B cell (primary cell): ENCODE data around the gene ST6GALNAC5. TPM values are rescaled to one million over a fixed set of nuclear protein-coding genes. Genes with fewer than 3 reads are reported as not detected.

Experiments used
- ATAC-seq: fragments of 200-7000 bp; cut with Tn5 transposase; one replicate; pipeline ENCODE4 v1.10.0; 2021; ENCODE audit warnings: low read depth, mild to moderate bottlenecking, moderate number of reproducible peaks, moderate library complexity
- CTCF ChIA-PET: fragments of 350-600 bp; sonication (Branson Sonifier 250); formaldehyde crosslinking; loops from one replicate; lab custom pipeline; 2021; ENCODE audit warnings: antibody characterized with exemption, inconsistent platforms; lab: Charles Lee
- POLR2A ChIA-PET: fragments of 350-600 bp; sonication (Branson Sonifier 250); formaldehyde crosslinking; loops from one replicate; lab custom pipeline; 2021; ENCODE audit warnings: antibody characterized with exemption; lab: Charles Lee
- DNase-seq: peaks from one replicate; pipeline ENCODE4 v3.0.0; 2013
- H2AFZ ChIP-seq: 2 replicates; pipeline ENCODE4 v1.6.1; 2012; ENCODE audit warnings: mild to moderate bottlenecking, low read depth, low read length; ENCODE audit not compliant: insufficient read depth, poor library complexity, severe bottlenecking
- H3K27ac ChIP-seq, 2 donors: 1 replicate in 1 of 2; 2 replicates in 1 of 2; pipeline ENCODE4 v1.5.1; 2012 to 2013; ENCODE audit warnings: low read length in 2 of 2, mild to moderate bottlenecking in 2 of 2, moderate library complexity in 1 of 2
- H3K27me3 ChIP-seq, 4 experiments: fragments of 200-600 bp in 1 of 4; sonication (generic) in 1 of 4; replicated peaks in 1 of 4; 1 replicate in 2 of 4; 2 replicates in 2 of 4; pipeline versions ENCODE4 v1.6.1 to v1.7.0; 2013 to 2016; ENCODE audit warnings: low read length in 3 of 4, mild to moderate bottlenecking in 2 of 4, mixed read lengths in 1 of 4, moderate library complexity in 1 of 4; ENCODE audit not compliant: insufficient read depth in 4 of 4, control insufficient read depth in 3 of 4; ENCODE audit errors: control extremely low read depth in 1 of 4
- H3K36me3 ChIP-seq, 2 experiments: replicated peaks in 1 of 2; 1 replicate in 1 of 2; 2 replicates in 1 of 2; pipeline versions ENCODE4 v1.6.1 to v1.7.1; 2013; ENCODE audit warnings: low read length in 1 of 2; ENCODE audit not compliant: insufficient read depth in 2 of 2, control insufficient read depth in 1 of 2; ENCODE audit errors: control extremely low read depth in 1 of 2, extremely low read depth in 1 of 2
- H3K4me1 ChIP-seq, 2 donors: fragments of 200-600 bp in 1 of 2; sonication (generic) in 1 of 2; 1 replicate in 1 of 2; 2 replicates in 1 of 2; pipeline versions ENCODE4 v1.5.1 to v1.6.1; 2013 to 2017; ENCODE audit warnings: low read length in 2 of 2; ENCODE audit not compliant: control insufficient read depth in 2 of 2, insufficient read depth in 2 of 2
- H3K4me2 ChIP-seq: replicated peaks from 2 replicates; pipeline ENCODE3; 2012; ENCODE audit warnings: mild to moderate bottlenecking, low read depth, low read length; ENCODE audit not compliant: poor library complexity, severe bottlenecking
- H3K4me3 ChIP-seq, 5 experiments: fragments of 200-600 bp in 1 of 5; sonication (generic) in 1 of 5; 1 replicate in 3 of 5; 2 replicates in 2 of 5; pipeline versions ENCODE4 v1.5.1 to v1.7.0; 2011 to 2016; ENCODE audit warnings: low read length in 4 of 5, mild to moderate bottlenecking in 4 of 5, low read depth in 2 of 5, control low read depth in 1 of 5, moderate library complexity in 1 of 5; ENCODE audit not compliant: insufficient read depth in 1 of 5; ENCODE audit errors: control extremely low read depth in 1 of 5, extremely low read depth in 1 of 5
- H3K79me2 ChIP-seq: fragments of 200-600 bp; sonication (generic); one replicate; pipeline ENCODE4 v1.6.0; 2016; ENCODE audit warnings: low read length; ENCODE audit not compliant: control insufficient read depth, insufficient read depth
- H3K9ac ChIP-seq: fragments of 200-600 bp; sonication (generic); 2 replicates; pipeline ENCODE4 v1.6.1; 2017; ENCODE audit warnings: mild to moderate bottlenecking, low read length, moderate library complexity
- H3K9me3 ChIP-seq, 3 donors: one replicate each; pipeline versions ENCODE4 v1.6.1 to v1.7.1; 2013; ENCODE audit warnings: low read length in 2 of 3; ENCODE audit not compliant: control insufficient read depth in 2 of 3, insufficient read depth in 1 of 3; ENCODE audit errors: control extremely low read depth in 1 of 3
- H4K20me1 ChIP-seq: 2 replicates; pipeline ENCODE4 v1.6.0; 2012; ENCODE audit warnings: mild to moderate bottlenecking, low read length; ENCODE audit not compliant: insufficient read depth, control insufficient read depth, poor library complexity, severe bottlenecking
- H3K27ac Mint-ChIP-seq: one replicate; pipeline ENCODE4 v1.8.0; 2021; ENCODE audit warnings: mixed read lengths
- H3K27me3 Mint-ChIP-seq: one replicate; pipeline ENCODE4 v1.8.0; 2021; ENCODE audit warnings: mixed read lengths
- H3K4me1 Mint-ChIP-seq: one replicate; pipeline ENCODE4 v1.8.0; 2021; ENCODE audit warnings: mixed read lengths
- H3K4me3 Mint-ChIP-seq: one replicate; pipeline ENCODE4 v1.8.0; 2021; ENCODE audit warnings: mixed read lengths
- H3K9me3 Mint-ChIP-seq: one replicate; pipeline ENCODE4 v1.8.0; 2022; ENCODE audit warnings: mixed read lengths; ENCODE audit not compliant: insufficient read depth
- EZH2 ChIP-seq: IDR thresholded peaks from 2 replicates; pipeline ENCODE4 v1.6.1; 2012; ENCODE audit warnings: borderline replicate concordance, low read depth, mild to moderate bottlenecking, moderate library complexity, low read length; ENCODE audit not compliant: insufficient read depth, poor library complexity, severe bottlenecking
- WGBS: methylation state at CpG from one replicate; pipeline ENCODE4 v1.1.5; 2013; ENCODE audit warnings: missing lambda C conversion rate; ENCODE audit not compliant: insufficient coverage; 5-methylcytosine and 5-hydroxymethylcytosine counted together
- intact Hi-C: fragments of 100-400 bp; cut with micrococcal nuclease; formaldehyde crosslinking; loops from one replicate; pipeline ENCODE4 v1.10.0; 2022
- polyA plus RNA-seq: library from polyadenylated mRNA; depleted of rRNA; stranded (reverse); fragments of >200 nt; gene quantifications from 2 replicates; pipeline ENCODE4 v1.2.3, GENCODE V29; 2012
- total RNA-seq, 2 donors: library from RNA; stranded (reverse); fragments of 120-200 nt in 1 of 2; gene quantifications; 1 replicate in 1 of 2; 2 replicates in 1 of 2; pipeline versions ENCODE4 v1.2.3 to v1.2.4, GENCODE V29; 2013 to 2022
- TF ChIP-seq, protein P1 (sequence below): fragments of 200-600 bp; IDR thresholded peaks from one replicate; pipeline ENCODE4 v1.8.0; 2022; ENCODE audit warnings: antibody characterized with exemption, mild to moderate bottlenecking

ST6GALNAC5 gene
- total and polyA plus RNA-seq, 2 donors (not counting 1 experiment from before 2014, with no cell fraction given): not detected

- H3K9me3 ChIP-seq: no peaks in the 10 kb centered on the region
- intact Hi-C loops: no loop called here
- Mint-ChIP-seq H3K27me3 (peaks cover 3% of the 10 kb centered on the region), H3K4me1 (no peaks in the 10 kb centered on the region), H3K9me3 (no peaks in the 10 kb centered on the region), H3K27ac (no peak overlapping the region), H3K4me3 (no peak overlapping the region)
- TF ChIP-seq, protein P1, sequence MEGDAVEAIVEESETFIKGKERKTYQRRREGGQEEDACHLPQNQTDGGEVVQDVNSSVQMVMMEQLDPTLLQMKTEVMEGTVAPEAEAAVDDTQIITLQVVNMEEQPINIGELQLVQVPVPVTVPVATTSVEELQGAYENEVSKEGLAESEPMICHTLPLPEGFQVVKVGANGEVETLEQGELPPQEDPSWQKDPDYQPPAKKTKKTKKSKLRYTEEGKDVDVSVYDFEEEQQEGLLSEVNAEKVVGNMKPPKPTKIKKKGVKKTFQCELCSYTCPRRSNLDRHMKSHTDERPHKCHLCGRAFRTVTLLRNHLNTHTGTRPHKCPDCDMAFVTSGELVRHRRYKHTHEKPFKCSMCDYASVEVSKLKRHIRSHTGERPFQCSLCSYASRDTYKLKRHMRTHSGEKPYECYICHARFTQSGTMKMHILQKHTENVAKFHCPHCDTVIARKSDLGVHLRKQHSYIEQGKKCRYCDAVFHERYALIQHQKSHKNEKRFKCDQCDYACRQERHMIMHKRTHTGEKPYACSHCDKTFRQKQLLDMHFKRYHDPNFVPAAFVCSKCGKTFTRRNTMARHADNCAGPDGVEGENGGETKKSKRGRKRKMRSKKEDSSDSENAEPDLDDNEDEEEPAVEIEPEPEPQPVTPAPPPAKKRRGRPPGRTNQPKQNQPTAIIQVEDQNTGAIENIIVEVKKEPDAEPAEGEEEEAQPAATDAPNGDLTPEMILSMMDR: no peak
- no peak for TF ChIP-seq EZH2
- no peaks in the 10 kb centered on the region for H3K36me3 ChIP-seq
- H3K27me3 ChIP-seq: no peaks in the 10 kb centered on the region
- H3K4me1 ChIP-seq: no peaks in the 10 kb centered on the region
- CTCF ChIA-PET: no interaction called here
- no peak for DNase-seq
- no peak overlapping the region for H3K9ac ChIP-seq
- no peaks in the 10 kb centered on the region for H3K79me2 ChIP-seq
- POLR2A ChIA-PET: no interaction called here
- no peak overlapping the region for H2AFZ ChIP-seq
- H3K27ac ChIP-seq: no peak overlapping the region
- WGBS: 0% methylated on average over 1 of the region's 5 CpGs
- no peak overlapping the region for H3K4me2 ChIP-seq
- ATAC-seq: no peak
- no peaks in the 10 kb centered on the region for H4K20me1 ChIP-seq
- no peak overlapping the region for H3K4me3 ChIP-seq
Observed at GRCh38 chr1:77060000-77060399, 192.7 kb downstream of the ST6GALNAC5 start.

DNA sequence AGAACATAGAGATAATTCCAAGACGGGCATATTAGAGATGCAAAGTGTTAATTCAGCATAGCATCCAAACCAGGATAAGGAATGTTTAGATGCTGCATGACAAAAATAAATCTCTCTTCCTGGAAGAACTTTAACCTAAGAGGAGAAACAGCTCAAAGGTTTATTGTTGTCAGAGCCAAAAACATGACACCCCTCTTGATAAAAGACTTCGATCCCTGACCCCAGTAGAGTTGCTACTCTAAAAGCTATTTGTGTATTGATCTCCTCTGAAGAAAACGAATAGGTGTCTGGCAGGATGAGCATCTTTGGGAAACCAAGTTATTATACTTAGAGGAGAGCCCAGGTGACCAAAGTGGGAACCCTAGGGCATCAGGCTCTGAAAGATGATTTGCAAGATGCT, 193.9 kb downstream of the ST6GALNAC5 start:
- Histone ChIP-seq H3K4me1 (no peaks in the 10 kb centered on the region), H3K9me3 (no peaks in the 10 kb centered on the region), H3K4me2 (no peak overlapping the region), H2AFZ (no peak overlapping the region), H3K4me3 (no peak overlapping the region), H3K27ac (no peak overlapping the region), H3K36me3 (no peaks in the 10 kb centered on the region), H3K9ac (no peak overlapping the region), H3K79me2 (no peaks in the 10 kb centered on the region), H3K27me3 (no peaks in the 10 kb centered on the region), H4K20me1 (no peaks in the 10 kb centered on the region)
- POLR2A ChIA-PET: no interaction called here
- no peak for TF ChIP-seq EZH2
- TF ChIP-seq, protein P1: no peak
- DNase-seq: no peak
- no peak overlapping the region for H3K27ac Mint-ChIP-seq
- H3K27me3 Mint-ChIP-seq: peaks cover 3% of the 10 kb centered on the region
- no peak for ATAC-seq
- WGBS: 100% methylated on average over 1 of the region's 3 CpGs
- intact Hi-C loops: no loop called here
- no peaks in the 10 kb centered on the region for H3K9me3 Mint-ChIP-seq
- CTCF ChIA-PET: no interaction called here
- H3K4me3 Mint-ChIP-seq: no peak overlapping the region
- no peaks in the 10 kb centered on the region for H3K4me1 Mint-ChIP-seq
